Activated CD4-positive, alpha-beta memory T cell treated with anti-CD3 and anti-CD28 coated beads, Interleukin-2, amount 10 ng/mL, durations not matched to agents 7 days and 5 days (primary cell): ENCODE measurements around the gene TP53AIP1. TPM values are rescaled to one million over a fixed set of nuclear protein-coding genes. Genes with fewer than 3 reads are reported as not detected.

Experiments
- CTCF ChIA-PET: fragments of 350-600 bp; sonication (Branson Sonifier 250); formaldehyde crosslinking; loops from one replicate; lab custom pipeline; 2021; ENCODE audit warnings: antibody characterized with exemption, inconsistent platforms; lab: Charles Lee
- POLR2A ChIA-PET: fragments of 350-600 bp; sonication (Branson Sonifier 250); formaldehyde crosslinking; loops from one replicate; lab custom pipeline; 2021; ENCODE audit warnings: antibody characterized with exemption; lab: Charles Lee
- DNase-seq: peaks from one replicate; pipeline ENCODE4 v3.0.0-alpha.2; 2020
- H3K27ac Mint-ChIP-seq: one replicate; pipeline ENCODE4 v1.8.0; 2021; ENCODE audit warnings: mild to moderate bottlenecking, mixed read lengths
- H3K27me3 Mint-ChIP-seq: one replicate; pipeline ENCODE4 v1.8.0; 2021; ENCODE audit warnings: mixed read lengths
- H3K36me3 Mint-ChIP-seq: one replicate; pipeline ENCODE4 v1.8.0; 2021; ENCODE audit warnings: low read depth, mixed read lengths
- H3K4me1 Mint-ChIP-seq: one replicate; pipeline ENCODE4 v1.8.0; 2021; ENCODE audit warnings: mixed read lengths
- H3K4me3 Mint-ChIP-seq: one replicate; pipeline ENCODE4 v1.8.0; 2021; ENCODE audit warnings: mild to moderate bottlenecking, mixed read lengths
- H3K9me3 Mint-ChIP-seq: one replicate; pipeline ENCODE4 v1.8.0; 2021; ENCODE audit warnings: mixed read lengths
- total RNA-seq, 2 experiments: library from RNA; stranded (reverse); gene quantifications; one replicate each; pipeline ENCODE4 v1.2.3, GENCODE V29; 2021

Gene TP53AIP1
- total RNA-seq, 2 experiments from 2014 or later = not detected

DNA sequence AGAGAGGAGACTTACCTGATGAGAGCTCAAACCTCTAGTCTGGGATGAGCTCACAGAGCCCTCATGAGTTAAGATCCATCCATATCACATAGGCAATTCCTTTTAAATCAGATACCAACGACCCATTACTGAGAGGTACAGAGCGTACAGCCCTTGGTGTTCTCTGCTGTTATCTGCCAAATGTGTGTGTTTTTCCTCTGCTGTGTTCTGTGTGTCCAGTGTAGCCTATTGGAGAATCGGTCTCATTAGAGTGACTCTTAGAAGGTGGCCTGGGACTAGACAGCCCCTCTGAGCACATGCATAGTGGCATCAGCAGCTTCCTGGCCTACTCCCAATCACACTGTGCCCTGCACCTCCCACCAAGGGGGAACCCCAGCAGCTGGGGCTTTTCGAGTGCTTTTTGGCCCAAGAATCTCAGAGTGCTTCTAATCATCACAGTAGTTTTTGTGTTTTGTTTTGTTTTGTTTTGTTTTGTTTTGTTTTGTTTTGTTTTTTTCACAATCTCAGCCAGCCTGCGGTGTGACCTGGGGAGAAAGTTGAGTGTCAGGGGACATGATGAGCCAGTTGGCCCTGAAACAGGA lies 25.4 kb downstream of the TP53AIP1 start:
- peaks cover 14% of the 10 kb centered on the region for H3K27me3 Mint-ChIP-seq
- H3K4me3 Mint-ChIP-seq = no peak overlapping the region
- H3K4me1 Mint-ChIP-seq = peaks cover 3% of the 10 kb centered on the region
- POLR2A ChIA-PET = no interaction called here
- H3K9me3 Mint-ChIP-seq = no peaks in the 10 kb centered on the region
- H3K27ac Mint-ChIP-seq = no peak overlapping the region
- CTCF ChIA-PET = no interaction called here
- no peaks in the 10 kb centered on the region for H3K36me3 Mint-ChIP-seq
- no peak for DNase-seq

DNA sequence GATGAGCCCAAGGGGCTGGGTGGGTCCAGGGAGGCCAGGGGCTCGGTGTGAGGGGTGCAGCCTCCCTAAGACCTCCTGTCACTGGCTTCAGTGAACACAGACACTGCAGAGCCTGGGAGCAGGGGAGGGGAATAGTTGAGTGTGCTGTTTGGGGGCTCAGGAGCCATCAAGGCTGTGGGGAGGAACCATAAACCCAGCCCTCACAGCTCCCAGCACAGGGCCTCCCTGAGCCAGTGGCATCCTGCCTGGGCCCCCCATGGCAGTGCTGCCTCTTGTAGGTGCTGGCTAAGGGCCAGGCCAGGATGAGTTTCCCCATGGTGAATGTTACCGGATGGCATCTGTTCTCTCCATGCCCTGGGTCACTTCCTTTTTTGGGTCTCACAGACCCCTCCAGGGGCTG lies 26.0 kb downstream of the TP53AIP1 start:
- Mint-ChIP-seq H3K9me3 (no peaks in the 10 kb centered on the region), H3K36me3 (no peaks in the 10 kb centered on the region), H3K4me1 (peaks cover 3% of the 10 kb centered on the region), H3K27ac (no peak overlapping the region), H3K27me3 (peaks cover 14% of the 10 kb centered on the region), H3K4me3 (no peak overlapping the region)
- DNase-seq = no peak
- CTCF ChIA-PET = no interaction called here
- POLR2A ChIA-PET = no interaction called here

DNA sequence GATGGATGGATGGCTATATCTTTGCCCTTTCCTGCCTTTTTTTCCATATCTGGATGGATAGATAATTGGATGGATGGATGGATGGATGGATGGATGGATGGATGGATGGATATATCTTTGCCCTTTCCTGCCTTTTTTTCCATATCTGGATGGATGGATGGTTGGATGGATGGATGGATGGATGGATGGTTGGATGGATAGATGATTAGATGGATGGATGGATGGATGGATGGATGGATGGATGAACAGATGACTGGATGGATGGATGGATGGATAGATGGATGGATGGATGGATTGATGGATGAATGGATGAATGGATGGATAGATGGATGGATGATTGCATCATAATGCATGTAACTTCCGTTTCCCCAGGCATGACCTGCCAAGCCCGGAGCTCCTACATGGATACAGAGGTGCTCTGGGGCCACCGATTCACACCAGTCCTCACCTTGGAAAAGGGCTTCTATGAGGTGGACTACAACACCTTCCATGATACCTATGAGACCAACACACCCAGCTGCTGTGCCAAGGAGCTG lies 26.6 kb downstream of the TP53AIP1 start:
- no peak overlapping the region for H3K27ac Mint-ChIP-seq
- no peaks in the 10 kb centered on the region for H3K36me3 Mint-ChIP-seq
- DNase-seq = no peak
- H3K4me3 Mint-ChIP-seq = no peak overlapping the region
- peaks cover 14% of the 10 kb centered on the region for H3K27me3 Mint-ChIP-seq
- CTCF ChIA-PET = no interaction called here
- POLR2A ChIA-PET = no interaction called here
- H3K4me1 Mint-ChIP-seq = peaks cover 3% of the 10 kb centered on the region
- no peaks in the 10 kb centered on the region for H3K9me3 Mint-ChIP-seq

DNA sequence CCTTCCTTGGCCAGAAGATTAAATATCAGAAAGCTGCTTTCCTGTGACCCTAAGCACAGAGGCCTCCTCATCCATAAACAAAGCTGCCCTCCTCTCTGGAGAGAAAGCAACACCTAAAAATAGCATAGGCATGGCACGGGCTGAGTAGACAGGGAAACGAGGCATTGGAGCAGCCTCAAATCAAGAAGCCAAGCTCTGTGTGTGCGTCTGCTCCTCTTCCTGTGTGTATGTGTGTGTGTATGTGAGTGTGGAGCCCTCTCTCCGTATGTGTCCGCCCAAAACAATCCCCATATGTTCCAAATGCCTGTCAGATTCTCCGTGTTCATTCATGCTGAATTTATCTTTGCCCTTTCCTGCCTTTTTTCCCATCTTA lies 27.5 kb downstream of the TP53AIP1 start:
- no peak for DNase-seq
- POLR2A ChIA-PET = no interaction called here
- no peak overlapping the region for H3K4me3 Mint-ChIP-seq
- no peaks in the 10 kb centered on the region for H3K36me3 Mint-ChIP-seq
- H3K27ac Mint-ChIP-seq = no peak overlapping the region
- CTCF ChIA-PET = no interaction called here
- no peaks in the 10 kb centered on the region for H3K9me3 Mint-ChIP-seq
- H3K4me1 Mint-ChIP-seq = peaks cover 3% of the 10 kb centered on the region
- peaks cover 14% of the 10 kb centered on the region for H3K27me3 Mint-ChIP-seq

DNA sequence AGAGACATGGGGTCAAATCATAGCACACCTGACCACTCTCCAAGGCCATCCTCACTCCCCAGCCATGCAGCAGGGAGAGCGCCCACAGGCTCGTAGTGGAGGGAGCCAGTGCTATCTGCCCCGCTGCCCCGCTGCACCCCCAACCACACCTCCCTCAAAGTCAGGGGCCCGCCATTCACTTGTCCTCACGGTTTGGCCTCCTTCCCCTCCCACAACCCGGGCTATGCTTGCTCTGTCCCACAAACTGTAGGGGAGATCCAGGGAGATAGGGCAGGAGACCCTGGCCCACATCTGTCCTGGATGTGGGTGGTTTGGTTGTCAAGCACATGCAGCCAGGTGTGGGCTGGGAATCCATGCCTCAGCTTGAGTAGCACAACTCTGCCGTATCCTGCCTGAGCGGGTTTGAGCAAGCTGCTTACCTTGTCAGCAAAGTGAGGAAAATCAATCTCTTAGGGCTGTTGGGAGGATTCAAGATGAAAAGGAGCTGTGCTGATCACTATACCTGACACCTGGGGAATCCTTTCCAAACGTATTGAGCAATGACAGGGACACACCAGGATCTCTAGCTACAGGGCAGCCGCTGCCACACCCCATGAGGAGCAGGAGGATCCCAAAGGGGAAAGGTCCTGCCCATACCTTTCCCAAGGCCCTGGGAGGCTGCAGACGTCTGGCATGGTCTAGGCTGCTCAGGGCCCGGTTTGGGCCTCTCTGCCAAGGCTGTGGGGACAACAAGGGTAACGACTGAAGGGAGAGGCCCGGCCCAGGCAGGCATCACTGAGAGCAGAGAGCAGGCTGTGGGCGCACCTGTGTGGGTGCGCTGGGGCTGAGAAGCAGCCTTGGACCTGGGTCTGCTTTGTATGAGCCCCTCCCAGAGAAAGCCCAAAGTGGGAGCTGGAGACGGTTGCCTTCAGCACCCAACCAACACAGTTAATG lies 28.2 kb downstream of the TP53AIP1 start:
- Mint-ChIP-seq H3K9me3 (no peaks in the 10 kb centered on the region), H3K4me1 (peaks cover 3% of the 10 kb centered on the region), H3K36me3 (no peaks in the 10 kb centered on the region), H3K27ac (no peak overlapping the region), H3K27me3 (peaks cover 20% of the 10 kb centered on the region), H3K4me3 (no peak overlapping the region)
- ChIA-PET CTCF (no interaction called here), POLR2A (no interaction called here)
- no peak for DNase-seq

DNA sequence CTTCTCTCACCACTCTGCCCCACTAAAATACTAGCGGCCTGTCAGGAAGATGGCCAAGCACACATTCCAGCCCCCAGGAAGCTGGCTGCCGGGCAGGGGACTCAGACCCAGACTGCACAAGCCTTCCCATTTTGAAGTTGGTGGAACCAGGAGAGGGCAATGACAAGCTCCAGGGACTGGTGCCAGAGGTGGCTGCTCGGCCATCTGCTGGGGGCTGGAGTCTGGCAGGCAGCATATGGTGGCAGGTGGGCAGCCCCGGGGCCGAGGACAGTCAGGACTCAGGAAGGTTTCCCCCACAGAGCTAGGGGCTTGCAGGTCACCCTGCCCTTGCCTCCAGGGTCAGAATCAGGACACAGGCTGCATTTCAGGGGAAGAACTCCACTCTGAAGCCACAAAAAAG lies 28.9 kb downstream of the TP53AIP1 start:
- H3K4me1 Mint-ChIP-seq = no peaks in the 10 kb centered on the region

DNA sequence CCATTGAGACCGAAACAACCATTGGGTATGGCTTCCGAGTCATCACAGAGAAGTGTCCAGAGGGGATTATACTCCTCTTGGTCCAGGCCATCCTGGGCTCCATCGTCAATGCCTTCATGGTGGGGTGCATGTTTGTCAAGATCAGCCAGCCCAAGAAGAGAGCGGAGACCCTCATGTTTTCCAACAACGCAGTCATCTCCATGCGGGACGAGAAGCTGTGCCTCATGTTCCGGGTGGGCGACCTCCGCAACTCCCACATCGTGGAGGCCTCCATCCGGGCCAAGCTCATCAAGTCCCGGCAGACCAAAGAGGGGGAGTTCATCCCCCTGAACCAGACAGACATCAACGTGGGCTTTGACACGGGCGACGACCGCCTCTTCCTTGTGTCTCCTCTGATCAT lies 31.0 kb downstream of the TP53AIP1 start:
- Mint-ChIP-seq H3K9me3 (no peaks in the 10 kb centered on the region), H3K27ac (no peak overlapping the region), H3K4me3 (no peak overlapping the region), H3K4me1 (peaks cover 4% of the 10 kb centered on the region), H3K36me3 (no peaks in the 10 kb centered on the region), H3K27me3 (peaks cover 38% of the 10 kb centered on the region)
- no peak for DNase-seq
- ChIA-PET CTCF (no interaction called here), POLR2A (no interaction called here)

More for the DNA sequence above, 28.9 kb downstream of the TP53AIP1 start:
- H3K36me3 Mint-ChIP-seq = no peaks in the 10 kb centered on the region
- peaks cover 23% of the 10 kb centered on the region for H3K27me3 Mint-ChIP-seq
- H3K4me3 Mint-ChIP-seq = no peak overlapping the region
- H3K9me3 Mint-ChIP-seq = no peaks in the 10 kb centered on the region
- no peak for DNase-seq
- ChIA-PET POLR2A (no interaction called here), CTCF (no interaction called here)
- no peak overlapping the region for H3K27ac Mint-ChIP-seq

DNA sequence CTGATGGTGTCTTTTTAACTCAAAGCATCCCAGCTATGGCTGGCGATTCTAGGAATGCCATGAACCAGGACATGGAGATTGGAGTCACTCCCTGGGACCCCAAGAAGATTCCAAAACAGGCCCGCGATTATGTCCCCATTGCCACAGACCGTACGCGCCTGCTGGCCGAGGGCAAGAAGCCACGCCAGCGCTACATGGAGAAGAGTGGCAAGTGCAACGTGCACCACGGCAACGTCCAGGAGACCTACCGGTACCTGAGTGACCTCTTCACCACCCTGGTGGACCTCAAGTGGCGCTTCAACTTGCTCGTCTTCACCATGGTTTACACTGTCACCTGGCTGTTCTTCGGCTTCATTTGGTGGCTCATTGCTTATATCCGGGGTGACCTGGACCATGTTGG lies 31.4 kb downstream of the TP53AIP1 start:
- H3K9me3 Mint-ChIP-seq = no peaks in the 10 kb centered on the region
- CTCF ChIA-PET = no interaction called here

DNA sequence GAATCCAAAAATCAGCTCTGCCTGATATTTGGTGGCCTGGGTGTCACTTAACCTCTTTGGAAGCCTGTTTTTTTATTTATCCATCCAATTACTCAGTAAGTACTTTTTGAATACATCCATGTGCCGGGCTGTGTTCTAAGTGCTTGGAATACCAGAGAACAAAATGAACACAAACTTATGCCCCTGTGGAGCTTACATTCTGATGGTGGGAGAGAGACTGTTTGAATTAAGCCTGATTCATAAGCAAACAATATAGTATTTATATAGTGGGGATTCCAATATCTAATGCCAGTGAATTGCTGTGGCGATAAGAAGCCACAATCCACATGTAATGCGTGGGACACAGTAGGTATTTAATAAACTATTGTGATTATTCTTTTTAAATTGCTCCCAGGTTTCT lies 32.1 kb downstream of the TP53AIP1 start:
- Mint-ChIP-seq H3K4me3 (no peak overlapping the region), H3K27me3 (peaks cover 41% of the 10 kb centered on the region), H3K27ac (no peak overlapping the region), H3K4me1 (peaks cover 11% of the 10 kb centered on the region), H3K9me3 (no peaks in the 10 kb centered on the region), H3K36me3 (no peaks in the 10 kb centered on the region)
- DNase-seq = no peak
- ChIA-PET CTCF (no interaction called here), POLR2A (no interaction called here)

More for the DNA sequence above, 31.4 kb downstream of the TP53AIP1 start:
- no peak overlapping the region for H3K27ac Mint-ChIP-seq
- POLR2A ChIA-PET = no interaction called here
- no peaks in the 10 kb centered on the region for H3K36me3 Mint-ChIP-seq
- H3K4me3 Mint-ChIP-seq = no peak overlapping the region
- H3K27me3 Mint-ChIP-seq = peaks cover 42% of the 10 kb centered on the region
- no peak for DNase-seq
- H3K4me1 Mint-ChIP-seq = peaks cover 5% of the 10 kb centered on the region

DNA sequence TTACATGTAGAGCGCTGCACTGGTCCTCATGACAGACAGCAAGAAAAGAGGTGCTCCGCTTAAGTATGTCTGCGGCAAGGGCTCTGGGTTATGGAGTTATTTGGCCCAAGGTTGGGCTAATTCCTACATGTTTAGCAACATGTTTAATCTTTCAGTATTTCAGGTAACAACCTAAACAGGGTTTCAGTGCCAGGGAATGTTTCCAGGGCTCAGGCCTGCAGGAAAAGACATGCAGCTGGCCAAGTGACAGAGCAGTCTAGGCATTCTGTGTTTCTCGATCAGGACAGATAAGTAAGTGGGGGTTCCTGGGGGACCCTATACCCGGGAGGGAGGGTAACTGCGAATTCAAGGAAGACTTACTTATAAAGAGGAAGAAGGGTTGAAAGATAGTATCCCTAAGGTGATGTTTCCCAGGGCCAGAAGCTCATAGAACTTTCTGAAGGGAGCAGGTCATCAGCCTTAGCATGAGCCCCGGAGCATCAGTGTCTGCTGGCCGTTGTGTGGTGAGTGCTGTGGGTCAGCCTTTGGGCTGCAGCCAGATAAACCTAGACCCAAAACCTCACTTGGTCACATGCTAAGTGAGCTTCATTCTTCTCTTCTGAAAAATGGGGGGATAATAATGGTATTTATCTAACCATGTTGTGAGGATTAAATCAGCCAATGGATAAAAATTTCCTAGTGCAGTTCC lies 33.1 kb downstream of the TP53AIP1 start:
- no peak for DNase-seq
- H3K4me3 Mint-ChIP-seq = no peak overlapping the region
- CTCF ChIA-PET = interaction anchor here (0.7 kb wide), 1 partner anchor 24 kb away, joined by 3 read pairs; no protein-coding TSS in a partner anchor
- no peaks in the 10 kb centered on the region for H3K9me3 Mint-ChIP-seq
- H3K27me3 Mint-ChIP-seq = peaks cover 40% of the 10 kb centered on the region
- H3K27ac Mint-ChIP-seq = no peak overlapping the region
- POLR2A ChIA-PET = no interaction called here
- no peaks in the 10 kb centered on the region for H3K36me3 Mint-ChIP-seq
- H3K4me1 Mint-ChIP-seq = peaks cover 12% of the 10 kb centered on the region

DNA sequence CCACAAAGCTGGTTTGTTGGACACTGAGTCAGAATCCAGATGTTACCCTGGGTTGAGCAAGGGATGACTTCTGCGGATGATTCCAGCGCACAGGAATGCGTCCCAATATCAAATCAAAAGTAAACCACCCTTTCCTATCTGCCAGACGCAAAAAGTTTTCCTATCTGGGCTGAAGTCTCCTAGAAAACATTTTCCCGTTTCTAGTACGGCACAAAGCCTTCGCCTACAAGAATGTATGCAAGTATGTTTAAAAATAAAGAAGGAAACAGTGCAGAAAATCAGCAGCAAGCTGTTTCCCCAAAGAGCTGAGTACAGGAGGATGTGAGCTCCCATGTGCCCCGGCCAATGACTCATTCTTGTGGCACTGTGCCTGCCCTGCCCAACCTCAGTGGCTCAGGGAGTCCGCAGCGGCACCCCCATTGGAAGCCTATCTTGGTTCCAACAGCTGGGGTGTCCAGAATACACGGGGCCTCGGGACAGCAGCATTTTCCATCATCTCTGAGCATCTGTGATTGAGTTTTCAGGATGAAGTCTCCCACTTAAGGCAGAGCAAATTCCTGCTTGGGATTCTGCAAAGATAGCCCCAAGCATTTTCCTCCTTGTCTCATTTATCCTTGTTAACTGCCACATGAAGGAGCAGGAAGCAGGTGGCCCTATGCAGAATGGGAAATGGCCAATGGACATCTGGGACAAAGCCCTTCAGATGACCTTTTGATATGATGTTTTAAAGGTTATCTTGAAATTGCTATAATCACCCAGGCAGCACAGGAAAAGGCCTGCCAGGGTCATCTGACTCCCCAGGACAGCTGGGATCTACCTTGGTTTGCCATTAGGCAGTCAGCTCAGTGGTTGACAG lies 34.1 kb downstream of the TP53AIP1 start:
- CTCF ChIA-PET = interaction anchor here (1.4 to 6.4 kb wide), 2 partner anchors 23 to 27 kb away, joined by 3 to 59 read pairs; no protein-coding TSS in a partner anchor
- POLR2A ChIA-PET = interaction anchor here (1.7 kb wide), 1 partner anchor 16 kb away, joined by 3 read pairs; no protein-coding TSS in a partner anchor
- Mint-ChIP-seq H3K4me3 (no peak overlapping the region), H3K27me3 (peaks cover 50% of the 10 kb centered on the region), H3K36me3 (no peaks in the 10 kb centered on the region), H3K9me3 (no peaks in the 10 kb centered on the region), H3K27ac (no peak overlapping the region), H3K4me1 (peaks cover 14% of the 10 kb centered on the region)
- no peak for DNase-seq

DNA sequence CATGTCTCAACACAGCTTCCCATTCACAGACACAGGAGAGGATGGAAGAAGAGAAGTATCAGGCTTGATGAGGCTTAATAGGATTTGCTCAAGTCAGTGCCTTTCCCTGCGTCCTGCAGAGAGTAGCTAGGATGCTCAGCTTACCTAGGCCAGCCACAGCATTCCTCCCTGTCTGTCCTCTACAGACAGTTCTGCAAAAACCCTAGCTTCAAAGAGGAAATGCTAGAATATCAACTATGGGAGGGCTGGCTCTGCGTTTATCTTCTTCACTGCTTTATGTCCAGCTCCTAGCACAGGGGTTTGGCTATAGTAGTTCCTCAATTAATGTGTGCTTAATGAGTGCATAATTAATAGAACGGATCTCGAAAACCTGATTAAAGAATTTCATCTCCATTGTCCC lies 35.1 kb downstream of the TP53AIP1 start:
- ChIA-PET CTCF (interaction anchor here (1.0 to 6.4 kb wide), 3 partner anchors 22 to 49 kb away, joined by 3 to 59 read pairs (median 5); no protein-coding TSS in a partner anchor), POLR2A (interaction anchor here (1.7 kb wide), 1 partner anchor 15 kb away, joined by 3 read pairs; no protein-coding TSS in a partner anchor)
- Mint-ChIP-seq H3K27ac (no peak overlapping the region), H3K36me3 (no peaks in the 10 kb centered on the region), H3K4me3 (no peak overlapping the region), H3K4me1 (peaks cover 14% of the 10 kb centered on the region), H3K27me3 (peaks cover 60% of the 10 kb centered on the region), H3K9me3 (no peaks in the 10 kb centered on the region)
- no peak for DNase-seq
